K562 (cell line): ENCODE measurements around the gene CAPN5. TPM values are rescaled to one million over a fixed set of nuclear protein-coding genes. Genes with fewer than 3 reads are reported as not detected.

Experiments used
- ATAC-seq: fragments of 200-7000 bp; cut with Tn5 transposase; 3 replicates; pipeline ENCODE4 v1.9.1; 2020; ENCODE audit warnings: moderate library complexity
- BruUV-seq: library from RNA; stranded (reverse); fragments of 400-500 nt; replicated peaks from 2 replicates; lab custom pipeline; 2021; lab: Mats Ljungman, UMichigan
- CTCF ChIA-PET: fragments of 300-600 bp; formaldehyde crosslinking; extraction: SDS; loops from one replicate; lab custom pipeline; 2021; ENCODE audit warnings: low intra/inter-chr PET ratio; lab: Yijun Ruan, JAX
- POLR2A ChIA-PET: fragments of 300-600, 350-650 bp; sonication (Branson Sonifier 250); formaldehyde crosslinking; extraction: SDS; loops from one replicate; lab custom pipeline; 2021; ENCODE audit warnings: antibody characterized with exemption, inconsistent platforms; lab: Yijun Ruan, JAX
- DNase-seq, 4 experiments: peaks; one replicate each; pipeline versions ENCODE4 v3.0.0 to v3.0.0-alpha.2; 2011 to 2018; ENCODE audit warnings: low spot score in 3 of 4, mixed read lengths in 3 of 4; ENCODE audit errors: extremely low read depth in 1 of 4
- FAIRE-seq: peaks from 2 replicates; lab custom pipeline; 2011; peaks lifted over from hg19 to GRCh38; lab: Jason Lieb, UNC
- H2AFZ ChIP-seq: 2 replicates; pipeline ENCODE4 v1.6.0; 2011; ENCODE audit warnings: low read depth, low read length, control low read depth, inconsistent platforms
- H3K27ac ChIP-seq: fragments of 200-600 bp; 3 replicates; pipeline ENCODE4 v1.8.0; 2011; ENCODE audit warnings: low read depth, mild to moderate bottlenecking, control low read depth, inconsistent platforms, low read length, moderate library complexity, mixed read lengths; ENCODE audit errors: extremely low read depth
- H3K27me3 ChIP-seq, 2 experiments: fragments of 300-600 bp in 1 of 2; 2 replicates in 1 of 2; 3 replicates in 1 of 2; pipeline versions ENCODE4 v1.6.0 to v1.8.0; 2011; ENCODE audit warnings: inconsistent platforms in 2 of 2, low read length in 2 of 2, mild to moderate bottlenecking in 1 of 2, mixed read lengths in 1 of 2, moderate library complexity in 1 of 2; ENCODE audit not compliant: control insufficient read depth in 2 of 2, insufficient read depth in 2 of 2
- H3K36me3 ChIP-seq: fragments of 300-600 bp; 3 replicates; pipeline ENCODE4 v1.8.0; 2011; ENCODE audit warnings: mild to moderate bottlenecking, low read length, inconsistent platforms; ENCODE audit not compliant: control insufficient read depth, insufficient read depth
- H3K4me1 ChIP-seq, 2 experiments: fragments of 200-600 bp in 1 of 2; replicated peaks in 1 of 2; 2 replicates in 1 of 2; 3 replicates in 1 of 2; pipeline versions ENCODE4 v1.5.1 to v1.8.0; 2011; ENCODE audit warnings: inconsistent platforms in 2 of 2, low read length in 2 of 2, mild to moderate bottlenecking in 1 of 2, mixed read lengths in 1 of 2, moderate library complexity in 1 of 2; ENCODE audit not compliant: control insufficient read depth in 2 of 2, insufficient read depth in 2 of 2
- H3K4me2 ChIP-seq: 2 replicates; pipeline ENCODE4 v1.6.1; 2011; ENCODE audit warnings: low read length, control low read depth, inconsistent platforms, mixed read lengths; ENCODE audit not compliant: insufficient read depth
- H3K4me3 ChIP-seq: fragments of 200-600 bp; sonication (generic), shearing (Covaris generic); 2 replicates; pipeline ENCODE4 v1.5.1; 2016; ENCODE audit warnings: control low read depth, inconsistent platforms
- H3K79me2 ChIP-seq: fragments of 200-600 bp; 3 replicates; pipeline ENCODE4 v1.8.0; 2011; ENCODE audit warnings: low read length, inconsistent platforms; ENCODE audit not compliant: control insufficient read depth, insufficient read depth
- H3K9ac ChIP-seq, 2 experiments: 2 replicates each; pipeline versions ENCODE4 v1.6.0 to v1.6.1; 2011; ENCODE audit warnings: low read depth in 2 of 2, low read length in 2 of 2, control low read depth in 1 of 2, inconsistent platforms in 1 of 2, mild to moderate bottlenecking in 1 of 2, mixed read lengths in 1 of 2; ENCODE audit not compliant: insufficient read depth in 1 of 2
- H3K9me1 ChIP-seq: one replicate; pipeline ENCODE4 v1.6.0; 2011; ENCODE audit warnings: inconsistent platforms, mild to moderate bottlenecking, low read length, moderate library complexity; ENCODE audit not compliant: control insufficient read depth, insufficient read depth
- H3K9me3 ChIP-seq: replicated peaks from 2 replicates; pipeline ENCODE4 v1.5.1; 2011; ENCODE audit warnings: low read depth, low read length, inconsistent platforms; ENCODE audit not compliant: control insufficient read depth, insufficient read depth
- H4K20me1 ChIP-seq: replicated peaks from 2 replicates; pipeline ENCODE4 v1.6.1; 2011; ENCODE audit warnings: low read length, inconsistent platforms, mixed read lengths; ENCODE audit not compliant: control insufficient read depth, insufficient read depth
- CBX3 ChIP-seq, 2 experiments: IDR thresholded peaks; 1 replicate in 1 of 2; 2 replicates in 1 of 2; pipeline ENCODE4 v1.6.1; 2012; ENCODE audit warnings: inconsistent platforms in 2 of 2, low read length in 2 of 2, borderline replicate concordance in 1 of 2, control low read depth in 1 of 2
- FOXJ2 ChIP-seq: fragments of 200-800 bp; sonication (Bioruptor generic); IDR thresholded peaks from 2 replicates; pipeline ENCODE4 v1.6.1; 2016; ENCODE audit warnings: missing genetic modification characterization, missing compliant biosample characterization
- FOXJ3 ChIP-seq: sonication (generic); formaldehyde crosslinking; IDR thresholded peaks from 2 replicates; pipeline ENCODE4 v1.4.0; 2020; ENCODE audit warnings: mild to moderate bottlenecking, missing genetic modification reagents
- GATAD2A ChIP-seq: fragments of 450-650 bp; IDR thresholded peaks from 2 replicates; pipeline ENCODE4 v1.6.1; 2017
- KDM2B ChIP-seq: fragments of 250-450 bp; sonication (Bioruptor Pico); IDR thresholded peaks from 2 replicates; pipeline ENCODE4 v1.8.0; 2021; ENCODE audit warnings: mild to moderate bottlenecking, moderate library complexity
- KLF1 ChIP-seq: fragments of 450-650 bp; IDR thresholded peaks from 2 replicates; pipeline ENCODE4 v1.6.1; 2016; ENCODE audit warnings: missing genetic modification characterization, missing compliant biosample characterization
- SOX6 ChIP-seq: fragments of 450-650 bp; IDR thresholded peaks from 2 replicates; pipeline ENCODE4 v1.6.1; 2014; ENCODE audit warnings: mild to moderate bottlenecking
- TAL1 ChIP-seq: fragments of 450-650 bp; IDR thresholded peaks from 2 replicates; pipeline ENCODE4 v1.6.1; 2016; ENCODE audit warnings: mild to moderate bottlenecking
- THRAP3 ChIP-seq: fragments of 450-650 bp; IDR thresholded peaks from 2 replicates; pipeline ENCODE4 v1.6.1; 2016; ENCODE audit warnings: mild to moderate bottlenecking, inconsistent platforms, borderline replicate concordance
- whole genome bisulfite sequencing: fragments of 100-300 bp; shearing (Covaris generic); methylation state at CpG from one replicate; pipeline ENCODE4 v1.1.6; 2016; ENCODE audit warnings: low coverage, mixed read lengths; ENCODE audit not compliant: insufficient coverage; ENCODE audit errors: missing lambda C conversion rate; 5-methylcytosine and 5-hydroxymethylcytosine counted together
- in situ Hi-C: fragments of 300-500 bp; cut with MboI; formaldehyde crosslinking; loops from 4 replicates; pipeline ENCODE4 v1.15.0; 2018; ENCODE audit warnings: inconsistent platforms, mixed read lengths
- intact Hi-C: fragments of 100-400 bp; cut with micrococcal nuclease; formaldehyde crosslinking; loops from 2 replicates; pipeline ENCODE4 v1.14.2; 2022
- polyA plus RNA-seq, 8 experiments: library from polyadenylated mRNA; depleted of rRNA in 4 of 8; stranded (reverse) in 5 of 8; unstranded in 3 of 8; fragments of >200 nt; fragmentation: Nextera tagmentation in 2 of 8; fragmentation: Illumina TruSeq in 1 of 8; extraction: Ambion mirVana in 2 of 8; extraction: Trizol in 1 of 8; gene quantifications; 2 replicates each; pipeline versions ENCODE4 v1.2.1 to v1.2.3, GENCODE V29; 2011 to 2014; ENCODE audit warnings: inconsistent platforms in 1 of 8, missing spikeins in 1 of 8
- total RNA-seq, 7 experiments: library from RNA; depleted of rRNA in 6 of 7; stranded (reverse); fragments of >200 nt in 6 of 7; fragmentation: Illumina TruSeq in 2 of 7; extraction: Trizol in 2 of 7; gene quantifications; 2 replicates each; pipeline versions ENCODE4 v1.2.1 to v1.2.3, GENCODE V29; 2011 to 2021; ENCODE audit warnings: low replicate concordance in 1 of 7

Gene CAPN5
- total and polyA plus RNA-seq, 9 of the 15 experiments (the other 6 are each of a cell fraction or from before 2014, with no cell fraction given): 0.04 to 0.44 (median 0.14) TPM; not detected in 2

GRCh38 chr11:77167111-77167626 lies 100.4 kb downstream of the CAPN5 start:
- H3K27ac ChIP-seq: no peak overlapping the region
- no peak overlapping the region for H3K4me2 ChIP-seq
- H3K9me1 ChIP-seq: peaks cover 3% of the 10 kb centered on the region
- H3K36me3 ChIP-seq: no peaks in the 10 kb centered on the region
- FAIRE-seq (no peak), DNase-seq (no peak), ATAC-seq (no peak)
- in situ Hi-C loops (no loop called here), intact Hi-C loops (no loop called here)
- CTCF ChIA-PET: no interaction called here
- 5% methylated on average over 7 of the region's 9 CpGs for WGBS
- no peaks in the 10 kb centered on the region for H3K79me2 ChIP-seq
- BruUV-seq: no TSS peak
- no peak overlapping the region for H2AFZ ChIP-seq
- POLR2A ChIA-PET: interaction anchor here (0.9 kb wide), 1 partner anchor 9 kb away, joined by 3 read pairs; no protein-coding TSS in a partner anchor
- H3K4me1 ChIP-seq: peaks cover 4 to 6% of the 10 kb centered on the region in 2 experiments; a peak in 3 of 5 replicates
- no peak overlapping the region for H3K9ac ChIP-seq
- H3K27me3 ChIP-seq: peaks cover 3 to 43% of the 10 kb centered on the region in 2 experiments; a peak in 4 of 5 replicates
- no peaks in the 10 kb centered on the region for H3K9me3 ChIP-seq
- H3K4me3 ChIP-seq: no peak overlapping the region
- no peak for TF ChIP-seq TAL1
- TF ChIP-seq GATAD2A: no peak
- TF ChIP-seq CBX3 (IDR thresholded peaks at IDR 0.05; ENCODE audit: borderline replicate concordance in 1 of 2, low read length in 2 of 2): no peak
- no peak for TF ChIP-seq FOXJ2 (tag)
- no peak for TF ChIP-seq KLF1 (tag)
- no peak for TF ChIP-seq SOX6
- no peak for TF ChIP-seq THRAP3
- TF ChIP-seq FOXJ3 (CRISPR knock-in tag): no peak
- TF ChIP-seq KDM2B (CRISPR knock-in tag): no peak
- H4K20me1 ChIP-seq: 0 out of 2 replicates have a peak, but pooled peaks cover 3% of the 10 kb centered on the region
